GM19238 (cell line): ENCODE measurements around the gene RALGDS.

Source experiments
- DNase-seq: peaks from one replicate; pipeline ENCODE4 v3.0.0; 2011; ENCODE audit warnings: low spot score; ENCODE audit not compliant: insufficient read length

The RALGDS gene

GRCh38 chr9:133137451-133138231, 16.6 kb upstream of the RALGDS start:
- no peak for DNase-seq

- DNase-seq: no peak
Measured at GRCh38 chr9:133135146-133135745, 14.2 kb upstream of the RALGDS start.

GRCh38 chr9:133134388-133135145, 13.5 kb upstream of the RALGDS start:
- DNase-seq: no peak

- DNase-seq: peak; percentile 99
Measured at GRCh38 chr9:133133681-133134387, 12.8 kb upstream of the RALGDS start.

- no peak for DNase-seq
Measured at GRCh38 chr9:133132174-133132573, 11.1 kb upstream of the RALGDS start.

GRCh38 chr9:133131506-133131905, 10.5 kb upstream of the RALGDS start:
- no peak for DNase-seq

GRCh38 chr9:133130685-133131244, 9.7 kb upstream of the RALGDS start:
- peak; percentile 83 for DNase-seq

GRCh38 chr9:133129001-133129795, 8.2 kb upstream of the RALGDS start:
- no peak for DNase-seq

GRCh38 chr9:133128152-133128551, 7.1 kb upstream of the RALGDS start:
- DNase-seq: no peak

- no peak for DNase-seq
Measured at GRCh38 chr9:133127340-133127981, 6.4 kb upstream of the RALGDS start.

GRCh38 chr9:133126697-133127339, 5.8 kb upstream of the RALGDS start:
- DNase-seq: no peak

- peak; percentile 67 for DNase-seq
Measured at GRCh38 chr9:133125941-133126696, 5.1 kb upstream of the RALGDS start.

- no peak for DNase-seq
Measured at GRCh38 chr9:133124907-133125275, 3.9 kb upstream of the RALGDS start.

- DNase-seq: no peak
Measured at GRCh38 chr9:133124123-133124906, 3.3 kb upstream of the RALGDS start.

- DNase-seq: no peak
Measured at GRCh38 chr9:133122935-133123611, 2.0 kb upstream of the RALGDS start.

- no peak for DNase-seq
Measured at GRCh38 chr9:133122605-133122934, 1.5 kb upstream of the RALGDS start.

GRCh38 chr9:133121915-133122550, 993 bp upstream of the RALGDS start:
- DNase-seq: no peak
